ENCODE data around the gene FGF12.

FGF12 gene

GRCh38 chr3:192186045-192186444 is 541.3 kb downstream of the FGF12 start:
- DNase-seq (ENCODE audit: low read depth): no peak

DNA sequence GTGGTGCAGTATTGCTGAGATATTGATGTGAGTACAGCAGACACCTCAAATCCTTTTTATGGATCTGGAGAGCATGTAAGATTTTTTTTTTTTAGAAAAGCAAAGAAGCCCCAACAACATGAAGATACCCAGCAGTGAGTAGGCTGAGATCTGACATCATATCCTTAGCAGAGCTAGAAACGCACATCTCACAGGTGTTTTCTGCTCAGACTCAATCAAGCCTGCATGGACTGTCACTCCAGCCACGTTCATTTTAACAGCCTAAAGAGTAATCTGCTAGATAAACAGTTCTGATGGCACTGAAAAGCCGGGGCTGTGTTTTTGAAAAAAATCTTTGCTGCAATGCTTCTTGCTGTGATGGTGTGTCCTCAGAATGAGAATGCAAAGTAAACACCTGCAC is 544.2 kb downstream of the FGF12 start:
- DNase-seq (ENCODE audit: low read depth): no peak

GRCh38 chr3:192181151-192181550 is 546.2 kb downstream of the FGF12 start:
- no peak for DNase-seq (ENCODE audit: low read depth)

- no peak for DNase-seq (ENCODE audit: low read depth)
These were observed 550.0 kb downstream of the FGF12 start for GRCh38 chr3:192177383-192177782.

GRCh38 chr3:192174283-192174682 is 553.1 kb downstream of the FGF12 start:
- no peak for DNase-seq (ENCODE audit: low read depth)

GRCh38 chr3:192171213-192171612 is 556.1 kb downstream of the FGF12 start:
- no peak for DNase-seq (ENCODE audit: low read depth)

DNA sequence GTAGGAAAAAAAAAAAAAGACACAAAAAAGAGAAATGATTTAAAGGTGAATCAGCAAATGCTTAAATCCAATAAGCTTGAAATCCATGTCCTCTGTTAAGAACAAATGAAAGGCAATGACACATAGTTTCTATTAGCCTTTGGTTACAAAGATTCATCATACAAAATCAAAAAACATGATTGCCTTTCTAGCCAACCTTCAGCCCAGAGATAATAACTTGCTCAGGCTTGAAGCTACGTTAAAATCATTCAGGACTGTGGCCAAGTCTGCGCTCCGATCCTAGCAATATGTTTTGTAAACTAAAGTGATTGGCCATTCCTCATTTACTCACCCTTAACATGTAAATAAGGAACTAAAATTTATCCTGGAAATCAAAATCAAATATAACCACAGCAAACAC is 556.7 kb downstream of the FGF12 start:
- no peak for DNase-seq (ENCODE audit: low read depth)

GRCh38 chr3:192170031-192170430 is 557.3 kb downstream of the FGF12 start:
- no peak for DNase-seq (ENCODE audit: low read depth)

- no peak for DNase-seq (ENCODE audit: low read depth)
These were observed 557.9 kb downstream of the FGF12 start for GRCh38 chr3:192169332-192169915.

- DNase-seq (ENCODE audit: low read depth): no peak
These were observed 559.1 kb downstream of the FGF12 start for GRCh38 chr3:192168202-192168601.

DNA sequence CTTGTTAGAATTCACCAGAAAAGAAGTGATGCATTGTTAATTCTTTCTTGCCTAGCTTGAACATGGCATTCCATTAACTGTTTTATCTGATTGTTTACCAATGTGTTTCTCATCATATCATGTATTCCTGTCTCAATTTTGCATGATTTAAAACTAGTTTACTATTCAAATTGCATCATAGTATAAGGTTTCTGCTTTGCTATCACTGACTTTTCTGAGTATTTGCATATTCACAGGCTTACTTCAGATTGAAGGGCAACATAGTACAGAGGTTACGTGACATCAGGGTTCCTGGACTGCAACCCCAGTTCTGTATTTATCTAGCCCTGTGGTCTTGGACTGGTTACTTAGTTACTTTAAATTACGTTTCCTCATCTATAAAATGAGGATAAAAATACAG is 561.8 kb downstream of the FGF12 start:
- DNase-seq (ENCODE audit: low read depth): no peak

- no peak for DNase-seq (ENCODE audit: low read depth)
These were observed 565.7 kb downstream of the FGF12 start for GRCh38 chr3:192161661-192162060.

DNA sequence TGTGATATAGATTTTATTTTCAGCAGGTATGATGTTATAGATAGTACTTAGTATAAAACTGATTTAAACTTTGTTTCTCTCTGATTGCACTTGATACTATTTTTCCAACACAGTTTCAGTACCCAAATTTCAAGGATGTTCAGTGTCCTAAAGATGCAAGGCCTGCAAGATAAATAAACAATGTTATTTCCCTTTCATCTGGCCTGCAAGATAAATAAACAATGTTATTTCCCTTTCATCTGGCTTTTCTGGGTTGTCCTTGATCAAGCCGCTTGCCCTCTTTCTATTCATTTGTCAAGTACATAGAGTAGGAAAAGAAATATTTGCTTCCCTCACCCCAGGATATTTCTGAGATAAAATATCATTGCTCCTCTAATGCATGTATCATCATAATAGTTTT is 571.0 kb downstream of the FGF12 start:
- DNase-seq (ENCODE audit: low read depth): no peak

DNA sequence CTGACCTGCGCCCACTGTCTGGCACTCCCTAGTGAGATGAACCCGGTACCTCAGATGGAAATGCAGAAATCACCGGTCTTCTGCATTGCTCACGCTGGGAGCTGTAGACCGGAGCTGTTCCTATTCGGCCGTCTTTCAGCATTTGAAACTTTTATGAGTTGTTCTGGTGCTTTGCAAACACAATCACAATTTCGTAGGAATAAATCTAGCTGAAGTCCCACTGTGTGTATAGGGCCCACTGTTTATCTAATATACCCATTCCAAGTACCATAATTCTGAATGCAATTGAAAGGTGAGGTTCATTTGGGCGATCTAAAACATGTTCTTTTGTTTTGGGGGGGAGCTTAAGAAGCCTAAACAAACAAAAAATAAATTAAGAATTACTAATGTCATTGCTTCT is 572.1 kb downstream of the FGF12 start:
- no peak for DNase-seq (ENCODE audit: low read depth)

DNA sequence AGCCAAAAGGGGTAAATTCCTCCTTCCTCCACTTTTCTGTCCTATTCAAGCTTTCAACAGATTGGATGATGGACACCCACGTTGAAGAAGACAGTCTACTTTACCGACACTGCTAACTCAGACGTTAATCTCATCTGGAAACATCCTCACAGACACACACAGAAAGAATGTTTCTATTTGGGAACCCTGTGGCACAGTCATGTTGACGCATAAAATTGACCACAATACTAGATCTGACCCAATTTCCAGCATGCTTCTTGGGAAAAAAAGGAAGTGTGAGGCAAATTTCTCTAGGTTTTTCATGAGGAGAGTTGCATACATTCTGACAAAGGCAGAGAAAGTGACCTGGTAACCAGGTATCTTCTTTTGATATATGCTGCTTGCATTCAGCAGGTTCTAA is 594.1 kb downstream of the FGF12 start:
- DNase-seq (ENCODE audit: low read depth): no peak

DNA sequence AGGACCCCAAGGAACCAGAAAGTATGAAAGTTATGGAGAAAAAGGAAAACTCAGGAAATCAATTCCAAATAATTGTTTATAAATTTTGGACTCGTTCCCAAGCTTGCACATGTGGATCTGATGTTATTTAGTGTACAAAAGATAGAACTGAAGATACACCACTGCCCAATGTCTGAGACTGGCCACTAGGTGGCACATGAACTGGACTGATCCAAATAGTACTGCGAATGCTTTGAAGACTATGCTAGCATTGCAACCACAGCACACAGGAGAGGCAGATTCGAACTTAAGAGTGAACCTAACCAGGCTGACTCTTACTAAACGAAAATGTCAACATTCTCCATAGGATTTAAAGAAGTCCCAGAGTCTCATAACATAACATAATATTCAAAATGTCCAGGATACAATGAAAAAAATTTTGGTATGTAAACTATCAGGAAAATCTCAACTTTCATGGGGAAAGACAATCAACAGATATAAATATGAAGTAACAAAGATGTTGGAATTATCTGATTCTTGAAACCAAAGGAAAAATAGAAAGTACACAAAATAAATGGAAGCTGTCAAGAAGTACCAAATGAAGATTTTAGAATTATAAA is 596.7 kb downstream of the FGF12 start:
- DNase-seq (ENCODE audit: low read depth): no peak

GRCh38 chr3:192129586-192129985 is 597.8 kb downstream of the FGF12 start:
- DNase-seq (ENCODE audit: low read depth): no peak

DNA sequence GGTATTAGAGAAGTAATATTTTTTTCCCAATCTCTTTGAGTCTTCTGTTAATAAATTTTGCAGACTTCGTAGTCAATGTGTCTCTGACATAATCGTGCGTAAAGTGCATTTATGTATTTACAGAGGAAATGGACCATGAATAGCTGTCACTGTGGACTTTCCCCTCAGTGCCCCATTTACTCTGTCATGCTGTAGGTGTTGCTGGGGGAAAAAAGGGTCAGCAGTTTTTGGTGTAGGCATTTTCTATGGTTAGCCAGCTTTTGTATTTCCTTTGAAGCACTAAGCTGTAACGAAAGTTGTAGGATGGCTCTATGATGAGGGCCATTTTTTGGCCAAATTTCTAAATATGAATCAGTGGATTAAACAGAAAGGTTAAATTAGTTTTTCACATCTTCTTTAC is 598.4 kb downstream of the FGF12 start:
- no peak for DNase-seq (ENCODE audit: low read depth)

GRCh38 chr3:192128060-192128459 is 599.3 kb downstream of the FGF12 start:
- DNase-seq (ENCODE audit: low read depth): no peak

GRCh38 chr3:192122832-192123594 is 604.3 kb downstream of the FGF12 start:
- no peak for DNase-seq (ENCODE audit: low read depth)

DNA sequence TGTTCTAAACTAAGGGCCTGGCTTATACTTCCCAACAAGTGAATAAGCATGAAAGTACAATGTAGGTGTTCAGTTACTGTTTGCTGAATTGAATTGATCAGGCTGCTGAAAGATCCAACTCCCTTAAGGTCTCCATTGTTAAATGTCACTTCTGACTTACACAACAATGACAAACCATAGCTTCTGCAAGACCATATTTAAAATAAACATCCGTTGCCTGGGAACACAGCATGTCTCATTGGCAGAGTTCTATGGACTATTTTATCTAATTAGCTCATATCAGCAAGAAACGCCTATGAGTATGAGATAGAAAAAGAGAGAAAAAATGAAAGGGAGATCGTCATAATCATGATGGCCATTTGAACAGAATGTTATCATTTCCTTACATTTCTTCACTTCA is 605.4 kb downstream of the FGF12 start:
- DNase-seq (ENCODE audit: low read depth): no peak

DNA sequence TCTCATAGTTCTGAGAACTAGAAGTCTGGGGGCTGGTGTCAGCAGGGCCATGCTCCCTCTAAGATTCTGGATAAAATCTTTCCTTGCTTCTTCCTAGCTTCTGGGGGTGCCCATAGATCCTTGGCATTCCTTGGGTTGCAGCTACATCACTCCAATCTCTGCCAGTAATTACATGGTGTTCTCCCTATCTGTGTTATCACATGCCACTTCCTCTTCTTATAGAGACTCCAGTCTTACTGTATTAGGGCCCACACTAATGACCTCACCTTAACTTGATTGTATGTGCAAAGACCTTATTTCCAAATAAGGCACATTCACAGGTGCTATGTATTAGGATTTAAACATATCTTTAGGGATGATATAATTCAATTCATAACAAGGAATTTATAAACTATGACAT is 618.5 kb downstream of the FGF12 start:
- DNase-seq (ENCODE audit: low read depth): no peak

DNA sequence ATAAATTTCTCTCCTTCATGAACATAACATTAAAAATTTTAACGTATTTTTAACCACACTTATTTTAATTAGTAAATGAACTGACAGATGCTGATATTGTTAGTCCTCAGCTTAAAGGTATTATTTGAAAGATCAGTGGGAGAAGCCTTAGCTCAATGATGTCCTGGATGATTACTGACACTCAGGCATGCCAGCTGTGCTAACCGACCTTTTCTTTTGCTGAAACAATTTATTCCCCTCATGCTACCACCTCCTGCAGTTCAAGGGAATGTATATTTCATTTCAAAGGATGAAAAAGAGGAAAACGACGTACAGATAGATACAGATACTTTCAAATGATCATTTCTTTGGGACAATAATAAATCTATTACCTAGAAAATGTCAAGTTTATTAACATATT is 620.8 kb downstream of the FGF12 start:
- no peak for DNase-seq (ENCODE audit: low read depth)

Measured in stimulated activated CD8-positive, alpha-beta memory T cell treated with anti-CD3 and anti-CD28 coated beads, Interleukin-12 subunit alpha, Interleukin-12 subunit beta, amount 100 ng/mL, for 4 hours (primary cell).